A549 treated with Mapracorat at 1 μM for 4 hours (cell line): ENCODE measurements around the gene PRSS50. TPM values are rescaled to one million over a fixed set of nuclear protein-coding genes. Genes with fewer than 3 reads are reported as not detected.

Experiments
- total RNA-seq: library from RNA; stranded (reverse); fragments of 200-300 nt; extraction: Qiagen RNA extraction; gene quantifications from 5 replicates; pipeline ENCODE4 v1.2.3, GENCODE V29; 2022

Gene PRSS50, protein sequence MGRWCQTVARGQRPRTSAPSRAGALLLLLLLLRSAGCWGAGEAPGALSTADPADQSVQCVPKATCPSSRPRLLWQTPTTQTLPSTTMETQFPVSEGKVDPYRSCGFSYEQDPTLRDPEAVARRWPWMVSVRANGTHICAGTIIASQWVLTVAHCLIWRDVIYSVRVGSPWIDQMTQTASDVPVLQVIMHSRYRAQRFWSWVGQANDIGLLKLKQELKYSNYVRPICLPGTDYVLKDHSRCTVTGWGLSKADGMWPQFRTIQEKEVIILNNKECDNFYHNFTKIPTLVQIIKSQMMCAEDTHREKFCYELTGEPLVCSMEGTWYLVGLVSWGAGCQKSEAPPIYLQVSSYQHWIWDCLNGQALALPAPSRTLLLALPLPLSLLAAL
- not detected in 5 replicates for total RNA-seq

DNA sequence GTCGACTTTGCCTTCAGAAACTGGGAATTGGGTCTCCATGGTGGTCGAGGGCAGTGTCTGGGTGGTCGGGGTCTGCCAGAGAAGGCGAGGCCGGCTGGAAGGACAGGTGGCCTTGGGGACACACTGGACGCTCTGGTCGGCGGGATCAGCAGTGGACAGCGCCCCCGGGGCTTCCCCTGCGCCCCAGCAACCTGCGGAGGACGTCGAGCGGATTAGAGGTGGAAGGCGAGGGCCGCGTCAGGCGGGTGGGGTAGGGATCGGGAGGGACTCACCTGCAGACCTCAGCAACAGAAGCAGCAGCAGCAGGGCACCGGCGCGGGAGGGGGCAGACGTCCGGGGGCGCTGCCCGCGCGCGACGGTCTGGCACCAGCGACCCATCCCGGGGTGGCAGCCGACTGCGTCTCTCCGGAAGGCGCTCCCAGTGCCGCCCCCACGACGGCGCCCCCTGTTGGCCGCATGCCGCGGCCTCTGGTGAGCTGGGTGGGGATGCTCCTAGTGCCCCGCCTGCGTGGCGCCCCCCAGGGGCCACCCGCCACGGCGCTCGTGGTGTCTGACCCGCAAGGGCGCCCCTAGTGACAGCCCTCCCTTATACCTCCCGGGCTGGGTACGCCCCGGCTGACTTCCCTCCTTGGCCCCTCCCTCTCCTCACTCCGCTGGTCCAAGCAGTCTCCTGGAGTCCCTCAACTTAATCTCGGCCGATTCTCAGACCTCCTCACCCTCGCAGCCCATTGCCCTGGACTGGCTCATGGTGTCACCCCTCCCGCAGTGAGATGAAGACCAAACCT, at the start of gene PRSS50:
Gene PRSS50 (minus strand): TSS at position 423 of the 785 bp plus-strand sequence. CDS start 45 bp downstream, at position 378.

DNA sequence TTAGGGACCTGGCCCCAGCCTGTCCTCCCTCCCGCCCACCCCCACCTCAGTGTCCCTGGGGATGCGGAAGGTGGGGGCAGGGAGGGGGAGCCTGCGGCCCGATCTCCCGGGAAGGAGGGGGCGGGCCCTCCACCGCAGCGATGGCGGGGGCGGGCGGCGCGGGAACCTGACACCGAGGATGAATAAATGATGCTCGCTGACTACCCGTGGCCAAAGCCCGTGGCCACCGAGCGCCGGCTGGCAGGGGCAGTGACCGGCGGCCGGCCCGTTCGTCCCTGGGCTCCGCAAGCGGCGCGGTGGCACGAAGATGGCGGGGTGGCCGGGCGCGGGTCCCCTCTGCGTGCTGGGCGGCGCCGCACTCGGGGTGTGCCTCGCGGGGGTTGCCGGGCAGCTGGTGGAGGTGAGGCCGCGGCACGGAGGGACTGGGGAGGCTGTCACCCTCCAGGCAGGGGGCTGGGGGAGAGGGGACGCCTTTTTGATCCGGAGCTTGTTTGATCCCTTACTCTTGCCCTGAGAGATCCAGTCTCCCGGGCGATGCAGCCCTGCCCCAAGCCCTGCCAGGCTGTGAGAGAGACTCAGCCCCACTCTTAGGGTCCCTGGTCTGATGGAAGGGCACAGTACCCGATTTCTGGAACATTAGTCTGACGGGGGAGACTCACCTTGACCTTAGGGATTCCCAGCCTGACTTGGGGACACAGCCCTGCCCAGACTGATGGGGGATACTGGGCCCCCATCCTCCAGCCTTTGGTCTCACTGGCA, 16.3 kb downstream of the PRSS50 start, which contains the start of gene TMIE:
Gene TMIE (plus strand): TSS at position 212 of the 759 bp plus-strand sequence. CDS start 96 bp downstream, at position 308.

DNA sequence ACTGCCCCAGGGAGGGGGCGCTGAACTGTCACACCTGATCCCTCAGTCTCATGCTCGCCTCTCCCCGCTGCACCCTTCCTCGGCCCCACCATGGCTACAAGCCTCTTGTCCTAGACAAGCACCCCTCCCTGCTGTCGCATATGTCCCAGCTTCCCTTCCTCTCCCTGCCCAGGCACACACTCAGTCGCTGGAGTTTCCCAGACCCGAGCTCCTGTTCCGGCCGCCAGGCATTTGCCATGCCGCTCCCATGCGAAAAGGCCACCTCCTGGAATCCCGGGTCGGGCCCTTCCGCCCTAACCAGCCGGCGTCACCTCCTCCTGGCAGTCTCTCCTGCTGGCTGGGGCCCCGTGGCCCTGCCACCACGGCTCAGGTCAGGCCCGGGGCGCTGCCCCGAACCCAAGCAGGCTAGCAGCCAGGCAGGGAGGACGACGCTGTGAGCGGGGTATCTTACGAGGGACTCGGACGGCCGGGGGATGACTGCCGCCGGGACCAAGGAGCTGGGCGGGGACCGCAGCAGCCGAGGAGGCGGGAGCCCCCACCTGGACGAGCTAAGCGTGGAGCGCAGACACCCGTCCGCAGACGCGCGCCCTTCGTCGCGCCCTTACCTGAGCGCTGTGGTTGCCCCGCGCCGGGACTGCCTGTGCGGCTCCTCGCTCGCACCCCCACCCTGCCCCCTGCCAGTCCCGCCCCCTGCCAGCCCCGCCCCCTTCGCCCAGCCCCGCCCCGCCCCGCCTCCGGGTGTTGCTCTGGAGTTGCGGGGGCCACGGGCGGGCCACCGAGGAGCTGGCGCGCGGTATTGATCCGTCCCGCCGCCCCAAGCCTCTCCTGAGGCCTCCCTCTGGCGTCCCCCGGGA, 24.4 kb downstream of the PRSS50 start, which contains the start of gene ALS2CL:
Gene ALS2CL (minus strand): TSS at position 642 of the 854 bp plus-strand sequence. CDS start 4,239 bp downstream, outside the sequence.

Other genes with a start within 250 kb of the PRSS50 start
- not detected in 5 replicates for gene RTP3, start 219.9 kb downstream of the PRSS50 start, total RNA-seq
- not detected in 5 replicates for gene LRRC2, start 151.6 kb downstream of the PRSS50 start, total RNA-seq
- gene FAM240A, start 105.3 kb downstream of the PRSS50 start, total RNA-seq = not detected in 5 replicates
- gene ALS2CL, start 24.2 kb downstream of the PRSS50 start, total RNA-seq = 6.8 to 10.5 TPM (median 7.9 TPM) in 5 replicates
- 0.10 to 0.23 TPM (median 0.13 TPM) in 3 of 5 replicates, not detected in the others for gene TMIE, start 16.5 kb downstream of the PRSS50 start, total RNA-seq
- gene MYL3, start 145.6 kb upstream of the PRSS50 start, total RNA-seq = not detected in 5 replicates
- gene PTH1R, start 159.9 kb upstream of the PRSS50 start, total RNA-seq = 1.1 to 1.8 TPM (median 1.4 TPM) in 5 replicates